H1 (cell line): ENCODE data around the gene TSGA10. TPM values are rescaled to one million over a fixed set of nuclear protein-coding genes. Genes with fewer than 3 reads are reported as not detected.

ENCODE experiments used
- ASH2L ChIP-seq: fragments of 200-600, 300-600 bp; sonication (generic); IDR thresholded peaks from one replicate; pipeline ENCODE4 v1.7.1; 2017; ENCODE audit warnings: low read length
- ATF3 ChIP-seq: IDR thresholded peaks from 2 replicates; pipeline ENCODE4 v1.6.1; 2011; ENCODE audit warnings: low read depth, mild to moderate bottlenecking, low read length; ENCODE audit not compliant: insufficient read depth
- CBX5 ChIP-seq: fragments of 300-800, 300-1000 bp; sonication (generic); IDR thresholded peaks from 2 replicates; pipeline ENCODE4 v1.7.1; 2016; ENCODE audit warnings: antibody characterized with exemption, low read length, low read depth
- CHD1 ChIP-seq: IDR thresholded peaks from 2 replicates; pipeline ENCODE4 v1.6.1; 2012; ENCODE audit warnings: low read depth, low read length, improper control_type of control experiment
- CHD2 ChIP-seq: IDR thresholded peaks from 2 replicates; pipeline ENCODE4 v1.6.1; 2012; ENCODE audit warnings: low read length, improper control_type of control experiment
- EGR1 ChIP-seq: IDR thresholded peaks from 2 replicates; pipeline ENCODE4 v1.6.1; 2011; ENCODE audit warnings: low read depth, low read length, borderline replicate concordance
- FOSL1 ChIP-seq: IDR thresholded peaks from 2 replicates; pipeline ENCODE4 v1.6.1; 2011; ENCODE audit warnings: mild to moderate bottlenecking, low read depth, low read length, moderate library complexity; ENCODE audit not compliant: insufficient read depth
- GTF2F1 ChIP-seq: IDR thresholded peaks from 2 replicates; pipeline ENCODE4 v1.6.1; 2012; ENCODE audit warnings: low read depth, low read length, improper control_type of control experiment, borderline replicate concordance
- HDAC2 ChIP-seq, 2 experiments: fragments of 300-600 bp in 1 of 2; sonication (generic) in 1 of 2; IDR thresholded peaks; 2 replicates each; pipeline ENCODE4 v1.6.1; 2011 to 2012; ENCODE audit warnings: low read depth in 2 of 2, low read length in 2 of 2, mild to moderate bottlenecking in 2 of 2, moderate library complexity in 2 of 2, borderline replicate concordance in 1 of 2, inconsistent platforms in 1 of 2
- HDAC6 ChIP-seq: IDR thresholded peaks from one replicate; pipeline ENCODE4 v1.7.1; 2012; ENCODE audit warnings: low read depth, mild to moderate bottlenecking, inconsistent platforms, low read length, moderate library complexity
- KDM4A ChIP-seq: IDR thresholded peaks from one replicate; pipeline ENCODE4 v1.7.1; 2012; ENCODE audit warnings: low read depth, mild to moderate bottlenecking, moderate library complexity, low read length, inconsistent platforms; ENCODE audit not compliant: severe bottlenecking
- MAX ChIP-seq: IDR thresholded peaks from 2 replicates; pipeline ENCODE4 v1.6.1; 2012; ENCODE audit warnings: inconsistent platforms
- RAD21 ChIP-seq, 2 experiments: IDR thresholded peaks in 1 of 2; conservative IDR thresholded peaks in 1 of 2; 2 replicates each; pipeline ENCODE4 v1.6.1; 2011; ENCODE audit warnings: low read depth in 2 of 2, low read length in 2 of 2, improper control_type of control experiment in 1 of 2, inconsistent platforms in 1 of 2, mild to moderate bottlenecking in 1 of 2, moderate library complexity in 1 of 2
- RFX5 ChIP-seq: IDR thresholded peaks from 2 replicates; pipeline ENCODE4 v1.6.1; 2011; ENCODE audit warnings: low read depth, low read length, improper control_type of control experiment, borderline replicate concordance
- SIN3A ChIP-seq, 2 experiments: IDR thresholded peaks in 1 of 2; conservative IDR thresholded peaks in 1 of 2; 2 replicates each; pipeline ENCODE4 v1.6.1; 2011 to 2012; ENCODE audit warnings: low read length in 2 of 2, improper control_type of control experiment in 1 of 2, low read depth in 1 of 2, mild to moderate bottlenecking in 1 of 2
- SIRT6 ChIP-seq: IDR thresholded peaks from one replicate; pipeline ENCODE4 v1.7.1; 2012; ENCODE audit warnings: low read length, inconsistent platforms
- SP1 ChIP-seq: IDR thresholded peaks from 2 replicates; pipeline ENCODE4 v1.6.1; 2011; ENCODE audit warnings: low read depth, low read length
- TAF1 ChIP-seq: IDR thresholded peaks from 2 replicates; pipeline ENCODE4 v1.6.1; 2011; ENCODE audit warnings: mild to moderate bottlenecking, low read depth, low read length
- TEAD4 ChIP-seq: IDR thresholded peaks from 2 replicates; pipeline ENCODE4 v1.6.1; 2012; ENCODE audit warnings: low read depth, low read length, inconsistent platforms, mixed read lengths
- polyA plus RNA-seq, 7 experiments: library from polyadenylated mRNA; depleted of rRNA in 3 of 7; stranded (reverse) in 5 of 7; unstranded in 2 of 7; fragments of >200 nt in 5 of 7; fragments of 200-250 nt in 2 of 7; gene quantifications; 1 replicate in 5 of 7; 2 replicates in 1 of 7; 4 replicates in 1 of 7; pipeline versions ENCODE4 v1.2.1 to v1.2.3, GENCODE V29; 2011 to 2013; ENCODE audit warnings: missing spikeins in 2 of 7, mixed read lengths in 2 of 7
- total RNA-seq: library from RNA; stranded (reverse); fragmentation: NEBNext Ultra II Directional; extraction: Animal tissue kit (Norgen Biotek cat#: 25700); gene quantifications from 2 replicates; pipeline ENCODE4 v1.2.1, GENCODE V29; 2021
- TF ChIP-seq, protein P1 (sequence below), 3 experiments: IDR thresholded peaks; 1 replicate in 2 of 3; 2 replicates in 1 of 3; pipeline versions ENCODE4 v1.5.1 to v1.6.1; 2011; ENCODE audit warnings: low read length in 3 of 3, mild to moderate bottlenecking in 3 of 3, inconsistent platforms in 2 of 3, low read depth in 1 of 3, moderate library complexity in 1 of 3; ENCODE audit not compliant: insufficient read depth in 1 of 3; ENCODE audit errors: control extremely low read depth in 1 of 3

The TSGA10 gene
- total and polyA plus RNA-seq, 2 of the 8 experiments (the other 6 are each of a cell fraction or from before 2014, with no cell fraction given), result 2.2 to 7.4 TPM

DNA sequence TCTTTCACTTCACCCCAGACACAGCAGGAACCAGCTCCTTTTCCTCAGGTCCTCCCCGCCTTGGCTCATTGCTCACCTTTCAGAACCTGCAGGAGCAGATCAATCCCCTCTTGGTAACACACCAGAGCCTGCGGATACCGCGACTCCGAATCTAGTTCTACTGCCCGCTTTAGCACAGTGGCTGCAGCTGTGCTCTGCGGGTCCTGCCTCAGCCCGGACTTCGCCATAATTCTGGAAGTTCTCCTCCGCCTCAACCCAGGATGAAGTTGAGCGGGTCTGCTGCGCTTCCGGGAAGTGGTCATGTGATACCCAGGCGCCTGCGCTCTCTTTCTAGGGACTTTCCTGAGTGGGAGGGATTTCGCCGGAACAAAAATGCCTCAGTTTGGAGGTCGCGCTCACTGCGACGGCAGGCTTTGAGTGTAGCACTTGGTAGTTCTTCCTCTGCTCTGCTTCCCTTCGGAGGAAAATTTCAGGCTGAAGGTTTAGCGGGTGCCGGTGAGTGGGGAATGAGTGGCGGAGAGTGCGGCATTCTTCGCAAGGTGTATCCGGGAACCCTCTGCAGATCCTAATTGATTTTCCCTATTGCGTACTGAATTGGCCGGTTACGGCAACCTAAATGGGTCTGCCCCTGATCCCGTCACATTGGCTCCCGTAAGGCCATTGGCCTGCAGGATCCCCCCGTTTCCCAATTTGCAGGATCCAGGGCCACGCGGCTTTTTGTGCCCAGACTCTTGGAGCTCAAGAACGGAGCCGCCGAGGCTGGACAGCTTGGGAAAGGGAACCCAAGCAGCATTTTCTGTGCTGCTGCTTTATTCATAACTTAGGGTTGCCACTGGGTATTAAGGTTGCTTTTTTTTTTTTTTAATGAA lies 26.2 kb upstream of the TSGA10 start, which contains the start of the genes MITD1 and MRPL30 (continued):
- TF ChIP-seq SP1 (peak; percentile 82), ATF3 (peak; percentile 68), HDAC2 (IDR thresholded peaks at IDR 0.05; ENCODE audit: borderline replicate concordance in 1 of 2, low read depth in 2 of 2, low read length in 2 of 2) (peak; percentile 83), FOSL1 (0 out of 2 replicates have a peak, but pooled peaks have one; percentile 29), SIRT6 (no peak), TEAD4 (no peak), HDAC6 (no peak), SIN3A (conservative IDR thresholded peaks at IDR 0.05 in 1 of 2, IDR thresholded peaks at IDR 0.05 in 1 of 2; ENCODE audit: low read depth in 1 of 2, low read length in 2 of 2) (peak; percentile 92 to 94), RAD21 (IDR thresholded peaks at IDR 0.05 in 1 of 2, conservative IDR thresholded peaks at IDR 0.05 in 1 of 2; ENCODE audit: low read depth in 2 of 2, low read length in 2 of 2) (no peak), CHD1 (no peak), RFX5 (no peak), CHD2 (peak; percentile 23; the same call in 1 of the 2 replicates), CBX5 (no peak), KDM4A (peak; percentile 76), ASH2L (peak; percentile 96), MAX (peak; percentile 86), TAF1 (peak; percentile 99), EGR1 (peak; percentile 98), GTF2F1 (peak; percentile 88; the same call in 1 of the 2 replicates)
- TF ChIP-seq, protein P1, sequence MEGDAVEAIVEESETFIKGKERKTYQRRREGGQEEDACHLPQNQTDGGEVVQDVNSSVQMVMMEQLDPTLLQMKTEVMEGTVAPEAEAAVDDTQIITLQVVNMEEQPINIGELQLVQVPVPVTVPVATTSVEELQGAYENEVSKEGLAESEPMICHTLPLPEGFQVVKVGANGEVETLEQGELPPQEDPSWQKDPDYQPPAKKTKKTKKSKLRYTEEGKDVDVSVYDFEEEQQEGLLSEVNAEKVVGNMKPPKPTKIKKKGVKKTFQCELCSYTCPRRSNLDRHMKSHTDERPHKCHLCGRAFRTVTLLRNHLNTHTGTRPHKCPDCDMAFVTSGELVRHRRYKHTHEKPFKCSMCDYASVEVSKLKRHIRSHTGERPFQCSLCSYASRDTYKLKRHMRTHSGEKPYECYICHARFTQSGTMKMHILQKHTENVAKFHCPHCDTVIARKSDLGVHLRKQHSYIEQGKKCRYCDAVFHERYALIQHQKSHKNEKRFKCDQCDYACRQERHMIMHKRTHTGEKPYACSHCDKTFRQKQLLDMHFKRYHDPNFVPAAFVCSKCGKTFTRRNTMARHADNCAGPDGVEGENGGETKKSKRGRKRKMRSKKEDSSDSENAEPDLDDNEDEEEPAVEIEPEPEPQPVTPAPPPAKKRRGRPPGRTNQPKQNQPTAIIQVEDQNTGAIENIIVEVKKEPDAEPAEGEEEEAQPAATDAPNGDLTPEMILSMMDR (IDR thresholded peaks at IDR 0.05; ENCODE audit: control extremely low read depth in 1 of 3, insufficient read depth in 1 of 3, low read depth in 1 of 3, low read length in 3 of 3), result no peak
